HG03442 (cell line): ENCODE results near the gene TIMELESS.
"Not testable (repeated sequence)": the region's sequence is repeated elsewhere in the genome, so short reads cannot be mapped to it uniquely, and the experiment has no call there.

Experiments
- ATAC-seq: cut with Tn5 transposase; IDR thresholded peaks from one replicate; pipeline ENCODE4 v1.9.1; 2021; ENCODE audit warnings: mild to moderate bottlenecking, moderate library complexity; ENCODE audit not compliant: unreplicated experiment

The TIMELESS gene

GRCh38 chr12:56469007-56469930 is 20.0 kb upstream of the TIMELESS start:
- ATAC-seq = no peak

- peak; percentile 85 for ATAC-seq
Measured at GRCh38 chr12:56468216-56469006, 19.2 kb upstream of the TIMELESS start, which contains the start of gene SPRYD4. Gene SPRYD4, plus strand, starts transcription at chr12:56468578. Its CDS starts 14 bp downstream, at chr12:56468592.

- ATAC-seq = no peak
Measured at GRCh38 chr12:56462565-56462964, 13.3 kb upstream of the TIMELESS start.

- ATAC-seq = no peak
Measured at GRCh38 chr12:56461235-56462159, 12.3 kb upstream of the TIMELESS start.

DNA sequence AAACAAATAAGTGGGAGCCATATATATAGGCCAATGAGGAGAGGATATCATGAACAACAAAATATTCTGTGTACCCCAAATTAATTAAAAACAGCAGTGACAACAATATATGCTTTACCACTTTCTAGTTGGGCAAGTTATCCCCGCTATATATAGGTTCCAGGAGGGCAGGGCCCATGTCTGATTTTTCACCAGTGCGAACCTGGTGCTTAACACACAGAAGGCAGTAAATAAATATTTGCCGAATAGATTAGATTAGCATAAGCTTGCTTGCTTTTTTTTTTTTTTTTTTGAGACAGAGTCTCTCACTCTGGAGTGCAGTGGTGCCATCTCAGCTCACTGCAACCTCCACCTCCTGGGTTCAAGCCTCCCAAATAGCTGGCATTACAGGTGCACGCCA is 8.6 kb upstream of the TIMELESS start:
- ATAC-seq = no peak

GRCh38 chr12:56454557-56454956 is 5.3 kb upstream of the TIMELESS start, which contains the start of gene MIP:
Gene MIP, minus strand, starts transcription at chr12:56454657. Its CDS starts 44 bp downstream, at chr12:56454613.
- no peak for ATAC-seq

DNA sequence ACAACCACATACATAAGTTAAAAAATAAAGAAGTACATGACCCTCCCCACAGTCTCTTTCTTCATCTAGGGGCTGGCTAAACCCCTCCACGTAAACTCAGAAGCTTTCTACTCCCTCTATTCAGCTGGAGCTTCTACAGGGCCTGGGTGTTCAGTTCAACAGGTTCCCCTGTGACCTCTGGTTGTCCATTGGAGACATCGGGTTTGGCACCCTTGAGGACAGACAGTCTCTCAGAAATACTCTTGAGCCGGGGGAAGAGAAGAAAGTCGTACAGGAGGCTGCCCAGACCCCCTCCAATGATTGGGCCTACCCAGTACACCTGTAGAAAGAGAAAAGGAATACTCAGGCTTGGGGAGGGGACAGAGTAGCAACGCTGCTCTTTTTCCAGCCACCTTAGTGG is 1.9 kb upstream of the TIMELESS start:
- ATAC-seq = no peak

DNA sequence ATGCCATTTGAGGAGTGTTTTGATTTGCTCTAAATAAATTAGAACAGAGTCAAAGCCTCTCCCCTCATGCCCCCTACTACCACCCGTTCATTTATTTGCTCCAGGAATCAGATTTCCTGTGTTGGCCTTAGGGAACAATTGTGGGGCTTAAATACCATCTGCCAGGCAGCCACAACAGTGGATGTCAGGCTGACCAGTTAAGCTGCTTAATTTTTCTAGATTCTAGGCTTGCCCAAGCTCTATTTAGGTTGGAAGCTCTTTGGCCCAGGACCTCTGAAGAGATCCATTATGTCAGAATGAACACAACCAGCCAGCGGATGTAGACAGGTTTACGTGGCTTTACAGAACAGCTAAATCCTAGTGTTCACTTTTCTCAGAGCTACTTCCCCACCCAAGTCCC is 1.0 kb upstream of the TIMELESS start:
- no peak for ATAC-seq

DNA sequence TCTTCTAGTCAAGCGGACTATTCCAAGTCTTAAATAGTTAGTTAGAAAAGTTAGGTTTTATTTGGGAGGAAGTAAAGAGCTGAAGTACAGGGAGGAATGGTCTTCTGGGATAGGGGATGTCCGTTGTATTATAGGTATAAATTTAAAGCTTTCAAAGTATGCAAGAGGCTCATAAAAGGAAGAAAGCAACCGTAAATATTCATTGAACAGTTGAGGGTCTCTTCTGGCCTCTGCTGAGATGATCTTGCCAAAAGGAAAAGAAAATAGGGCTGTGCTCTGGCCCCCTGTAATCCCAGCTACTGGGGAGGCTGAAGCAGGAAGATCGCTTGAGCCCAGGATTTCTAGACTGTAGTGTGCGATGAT is 377 bp upstream of the TIMELESS start:
- ATAC-seq = no peak

DNA sequence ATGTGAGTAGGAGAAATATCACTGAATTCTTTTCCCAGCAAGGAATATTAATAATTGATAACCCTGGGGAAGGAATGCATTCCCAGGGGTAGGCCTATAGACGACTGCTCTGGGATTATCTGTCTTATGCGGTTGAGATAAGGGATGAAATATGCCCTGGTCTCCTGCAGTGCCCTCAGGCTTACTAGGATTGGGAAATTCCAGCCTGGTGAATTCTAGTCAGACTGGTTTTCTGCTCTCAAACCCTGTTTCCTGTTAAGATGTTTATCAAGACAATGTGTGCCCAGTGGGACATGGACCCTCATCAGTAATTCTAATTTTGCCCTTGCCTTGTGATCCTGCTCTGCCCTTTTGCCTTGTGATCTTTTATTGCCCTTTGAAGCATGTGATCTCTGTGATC is 6.0 kb downstream of the TIMELESS start:
- ATAC-seq = not testable (repeated sequence)

- ATAC-seq = no peak
Measured at GRCh38 chr12:56437430-56438176, 11.6 kb downstream of the TIMELESS start.

DNA sequence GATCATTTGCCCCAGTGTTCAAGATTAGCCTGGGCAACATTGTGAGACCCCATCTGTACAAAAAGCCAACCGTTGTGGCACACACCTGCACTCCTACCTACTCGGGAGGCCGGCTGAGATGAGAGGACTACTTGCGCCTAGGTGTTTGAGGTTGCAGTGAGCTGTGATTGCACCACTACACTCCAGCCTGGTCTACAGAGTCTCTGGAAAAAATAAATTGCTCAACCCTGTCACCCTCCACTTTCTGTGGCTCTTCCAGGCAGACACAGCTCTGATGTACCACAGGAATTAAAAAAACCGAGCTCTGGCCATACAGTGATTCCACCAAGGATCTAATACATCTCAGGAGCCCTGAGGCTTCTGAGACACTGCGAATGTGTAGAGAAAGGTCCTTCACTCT is 14.4 kb downstream of the TIMELESS start:
- ATAC-seq = no peak

DNA sequence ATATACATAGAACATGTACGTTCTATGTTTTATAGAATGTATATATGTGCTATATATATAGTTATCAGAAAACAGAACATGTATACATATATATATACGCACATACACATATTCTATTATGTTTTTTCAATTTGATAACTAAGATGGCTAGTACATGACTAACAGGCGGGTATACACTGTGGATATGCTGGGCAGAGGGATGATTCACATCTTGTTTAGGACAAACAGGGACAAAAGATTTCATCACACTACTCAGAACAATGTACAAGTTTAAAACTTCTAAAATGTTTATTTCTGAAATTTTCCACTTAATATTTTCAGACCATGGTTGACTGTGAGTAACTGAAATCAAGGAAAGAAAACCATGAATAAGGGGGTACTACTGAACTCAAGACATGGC is 17.4 kb downstream of the TIMELESS start:
- ATAC-seq = no peak

DNA sequence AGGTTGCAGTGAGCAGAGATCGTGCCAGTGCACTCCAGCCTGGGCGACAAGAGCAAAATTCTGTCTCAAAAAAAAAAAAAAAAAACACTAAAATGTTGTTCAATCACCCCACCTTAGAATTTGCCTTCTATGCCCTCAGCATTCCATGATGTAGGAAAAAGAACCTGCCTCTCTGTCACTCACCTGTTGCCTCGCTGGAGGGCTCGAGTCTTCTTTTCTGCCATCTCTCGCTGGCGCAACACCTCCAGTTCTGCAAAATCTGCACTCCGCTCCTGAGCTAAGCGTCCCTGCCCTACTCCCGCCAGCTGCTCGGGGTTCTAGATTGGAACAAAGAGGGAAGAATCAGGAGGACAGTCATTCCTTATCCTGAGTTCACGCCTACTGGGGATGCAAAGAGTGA is 17.9 kb downstream of the TIMELESS start:
- no peak for ATAC-seq

- no peak for ATAC-seq
Measured at GRCh38 chr12:56425940-56426438, 23.2 kb downstream of the TIMELESS start.

DNA sequence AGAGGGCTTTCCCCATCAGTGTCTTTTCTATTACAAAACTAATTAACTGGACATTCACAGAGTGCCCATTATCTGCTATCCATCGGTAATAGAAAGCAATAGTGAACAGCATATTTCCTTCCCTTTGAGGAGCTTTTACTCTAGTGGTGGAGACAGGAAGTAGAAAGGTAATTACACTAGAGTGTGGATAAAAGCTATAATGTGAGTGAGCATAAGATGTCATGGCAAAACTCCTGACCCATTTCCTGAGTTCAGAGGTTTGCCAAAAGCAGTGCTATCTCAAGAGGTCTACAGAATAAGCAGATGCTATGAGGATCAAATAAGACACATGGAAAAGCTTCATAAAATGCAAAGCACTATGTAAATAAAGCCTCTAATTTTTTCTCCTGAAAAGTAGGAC is 24.0 kb downstream of the TIMELESS start:
- no peak for ATAC-seq

DNA sequence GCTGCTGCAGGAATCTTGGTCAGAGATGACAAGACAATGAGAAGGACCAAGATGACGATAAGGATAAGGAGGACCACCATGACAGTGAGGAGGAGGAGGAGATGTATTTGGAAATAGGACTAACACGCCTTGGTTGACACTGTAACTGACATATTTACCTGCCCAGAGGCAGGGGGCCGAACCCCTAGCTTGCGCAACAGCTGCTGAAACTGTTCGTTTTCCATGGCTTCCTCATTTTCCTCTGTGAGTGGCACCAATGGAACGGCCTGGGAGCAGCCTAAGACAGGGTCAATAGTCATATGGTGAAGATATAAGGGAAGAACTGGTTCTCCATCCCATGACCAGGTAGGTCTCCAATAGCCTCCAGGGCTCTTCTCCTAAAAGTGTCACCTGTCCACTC is 28.8 kb downstream of the TIMELESS start:
- no peak for ATAC-seq

DNA sequence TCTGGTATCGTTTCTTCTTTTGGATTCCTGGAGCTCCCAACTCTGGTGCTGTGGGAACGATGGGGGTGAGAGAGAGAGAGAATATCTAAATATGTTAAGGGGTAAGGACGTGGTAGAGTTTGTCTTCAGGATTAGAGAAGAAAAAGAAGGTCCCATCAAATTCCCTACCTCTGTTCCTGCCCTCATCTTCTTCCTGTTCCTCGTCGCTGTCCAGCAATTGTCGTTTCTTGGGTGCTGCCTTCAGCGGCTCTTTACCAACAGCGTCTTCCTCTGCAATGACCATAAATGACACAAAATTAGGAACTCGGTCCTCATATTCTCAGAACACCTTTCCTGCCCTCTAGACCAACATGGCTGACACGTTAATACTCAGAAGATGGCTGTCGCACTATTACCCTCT is 31.5 kb downstream of the TIMELESS start:
- no peak for ATAC-seq

DNA sequence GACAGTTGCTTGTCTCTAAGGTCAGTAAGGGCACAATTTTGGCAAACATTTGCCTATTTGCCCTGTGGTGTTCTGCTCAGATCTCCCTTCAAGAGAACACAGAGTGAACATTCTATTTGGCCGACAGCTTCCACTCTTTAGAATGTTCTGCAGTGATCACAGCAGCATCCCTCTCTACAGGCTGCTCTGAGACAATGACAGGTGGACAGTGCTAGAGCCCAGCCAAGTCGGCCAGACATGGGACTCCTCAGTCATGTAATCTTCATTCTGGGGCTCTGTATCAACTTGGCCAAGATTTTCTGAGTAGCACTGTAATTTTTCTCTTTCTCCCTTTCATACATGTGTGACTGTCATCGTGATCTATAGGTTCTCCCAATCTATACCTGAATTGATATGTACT is 34.8 kb downstream of the TIMELESS start:
- ATAC-seq = no peak

DNA sequence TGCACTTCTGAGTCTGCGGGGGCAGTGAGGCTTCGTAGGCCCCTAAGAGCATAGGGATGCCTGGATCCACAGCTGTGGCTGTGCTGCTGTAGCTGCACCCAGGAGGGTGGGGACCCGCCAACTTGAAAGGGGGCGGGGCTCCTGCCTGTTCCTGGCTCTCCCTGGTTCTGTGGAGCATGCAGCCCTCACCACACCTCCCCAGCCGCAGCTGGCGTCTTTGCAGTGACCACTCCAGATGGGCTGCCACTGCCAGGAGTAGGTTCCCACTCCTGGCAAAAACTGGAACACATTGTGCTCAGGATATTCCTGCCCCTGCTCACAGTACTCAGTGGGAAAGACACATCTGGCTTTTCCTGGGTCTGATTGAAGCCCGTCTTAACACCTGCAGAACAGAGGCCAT is 35.8 kb downstream of the TIMELESS start:
- no peak for ATAC-seq
